ENCODE results near the gene ESM1. TPM values are rescaled to one million over a fixed set of nuclear protein-coding genes. Genes with fewer than 3 reads are reported as not detected.

Gene ESM1
- total and polyA plus RNA-seq, 3 donors from 2014 or later = 0.50 to 1.1 (median 0.87) TPM

Other genes starting within 250 kb of the ESM1 start
- 1 to 10 TPM in 1 of 2 donors, not detected in 1; 1.1 TPM for gene GZMK, start 38.7 kb upstream of the ESM1 start, total RNA-seq
- gene GZMK, start 38.7 kb upstream of the ESM1 start, polyA plus RNA-seq (ENCODE audit: insufficient read depth, low read depth, low replicate concordance) = 3.2 TPM
- gene GZMA, start 117.1 kb upstream of the ESM1 start, total RNA-seq = under 1 TPM in 1 of 2 donors, not detected in 1; 0.37 TPM
- 7.1 TPM for gene GZMA, start 117.1 kb upstream of the ESM1 start, polyA plus RNA-seq (ENCODE audit: insufficient read depth, low read depth, low replicate concordance)
- gene GPX8, start 174.6 kb upstream of the ESM1 start, total RNA-seq = 10 to 100 TPM in 1 of 2 donors, 1 to 10 TPM in 1; 8.2 to 12.3 TPM
- gene GPX8, start 174.6 kb upstream of the ESM1 start, polyA plus RNA-seq (ENCODE audit: insufficient read depth, low read depth, low replicate concordance) = 13.9 TPM
- 10 to 100 TPM in 1 of 2 donors, 1 to 10 TPM in 1; 4.8 to 15.6 TPM for gene CDC20B, start 187.6 kb upstream of the ESM1 start, total RNA-seq
- gene CDC20B, start 187.6 kb upstream of the ESM1 start, polyA plus RNA-seq (ENCODE audit: insufficient read depth, low read depth, low replicate concordance) = 2.8 TPM
- under 1 TPM; 0.39 to 0.68 TPM for gene MCIDAS, start 241.7 kb upstream of the ESM1 start, total RNA-seq
- gene MCIDAS, start 241.7 kb upstream of the ESM1 start, polyA plus RNA-seq (ENCODE audit: insufficient read depth, low read depth, low replicate concordance) = 0.42 TPM
- gene CCNO, start 248.0 kb upstream of the ESM1 start, total RNA-seq = 10 to 100 TPM; 13.8 to 14.4 TPM
- 19.9 TPM for gene CCNO, start 248.0 kb upstream of the ESM1 start, polyA plus RNA-seq (ENCODE audit: insufficient read depth, low read depth, low replicate concordance)

All from testis (tissue), 3 donors.